Kidney capillary endothelial cell (primary cell): Measurements from ENCODE around the gene MED23.

ENCODE experiments used
- DNase-seq: peaks from one replicate; pipeline ENCODE4 v3.0.0-alpha.2; 2018; ENCODE audit warnings: low spot score

Gene MED23

DNA sequence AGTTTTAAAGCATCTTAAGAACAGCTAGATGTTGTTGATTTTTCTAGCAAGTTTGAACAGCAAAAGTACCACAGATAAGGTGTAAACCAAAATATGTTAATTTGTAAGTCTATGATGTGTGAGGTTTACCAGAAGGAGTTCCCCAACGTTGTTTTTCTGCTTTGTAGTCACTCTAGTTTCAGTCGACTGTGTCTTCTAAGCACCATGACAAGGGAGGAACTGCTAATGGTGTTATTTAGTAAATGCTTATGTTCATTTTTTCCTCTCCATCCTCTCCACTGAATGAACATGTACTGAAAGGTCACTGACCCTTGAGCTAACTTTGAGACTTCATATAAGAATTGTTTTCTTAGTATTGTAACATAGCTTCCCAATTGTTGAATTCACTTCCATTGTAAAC is 12.1 kb upstream of the MED23 start:
- DNase-seq: no peak

DNA sequence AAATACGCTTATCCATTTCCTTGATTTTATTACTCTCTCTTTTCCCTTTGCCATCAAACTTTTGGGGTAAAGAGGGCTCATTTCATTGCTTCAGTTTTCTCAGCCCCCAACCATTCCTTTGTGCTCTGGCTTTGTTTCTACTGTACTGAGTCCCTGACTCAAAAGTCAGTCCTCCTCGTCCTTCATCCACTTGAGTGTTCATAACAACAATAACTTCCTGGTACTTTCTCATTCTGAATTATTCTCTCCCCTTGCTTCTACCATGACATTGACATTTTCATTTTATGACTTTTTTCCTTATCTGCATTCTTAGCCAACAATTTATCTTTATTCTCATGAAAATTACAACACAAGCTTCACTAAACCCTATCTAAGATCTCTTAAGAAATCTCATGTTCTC is 10.0 kb upstream of the MED23 start:
- no peak for DNase-seq

DNA sequence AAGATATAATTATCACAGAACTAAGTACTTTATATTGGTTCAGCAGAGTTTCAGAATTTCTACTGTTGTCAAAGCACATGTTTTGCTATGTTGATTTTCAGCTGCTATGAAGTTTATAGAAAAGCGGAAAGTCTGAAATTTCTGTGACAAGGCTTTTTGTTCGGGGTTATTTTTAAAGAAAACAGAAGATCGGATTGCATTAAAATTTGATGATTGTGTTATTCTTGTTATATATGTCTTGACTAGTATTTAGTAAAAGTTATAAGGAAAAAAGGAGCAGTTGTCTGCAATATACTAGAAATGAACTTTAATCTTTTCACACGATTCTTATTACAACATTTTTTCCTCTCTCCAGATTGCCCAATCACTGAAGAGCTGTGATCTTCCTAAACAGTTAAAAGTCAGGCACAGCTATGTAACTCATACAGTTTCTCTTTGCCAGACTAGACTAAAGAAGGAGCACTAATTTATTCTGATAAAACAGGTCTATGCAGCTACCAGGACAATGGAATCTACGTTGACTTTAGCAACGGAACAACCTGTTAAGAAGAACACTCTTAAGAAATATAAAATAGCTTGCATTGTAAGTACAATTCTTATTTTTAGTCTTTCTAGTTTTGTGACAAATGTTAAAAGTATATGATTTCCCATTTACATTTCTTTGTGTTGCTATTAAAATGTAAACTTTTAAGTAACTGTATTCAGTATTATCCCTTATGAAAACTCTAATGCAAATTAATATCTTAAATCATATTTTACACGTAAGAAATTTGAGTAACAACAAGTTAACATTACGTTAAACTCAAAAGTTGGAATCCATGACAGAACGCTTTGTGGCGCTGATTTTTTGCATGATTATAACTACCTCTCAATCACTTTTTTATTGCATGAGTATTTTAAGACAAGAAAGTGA is 9.1 kb upstream of the MED23 start, which contains the start of gene ENPP3:
Gene ENPP3, plus strand, starts transcription at position 423 of the 913 bp plus-strand sequence. Its CDS starts 83 bp downstream, at position 506.
- DNase-seq: no peak

DNA sequence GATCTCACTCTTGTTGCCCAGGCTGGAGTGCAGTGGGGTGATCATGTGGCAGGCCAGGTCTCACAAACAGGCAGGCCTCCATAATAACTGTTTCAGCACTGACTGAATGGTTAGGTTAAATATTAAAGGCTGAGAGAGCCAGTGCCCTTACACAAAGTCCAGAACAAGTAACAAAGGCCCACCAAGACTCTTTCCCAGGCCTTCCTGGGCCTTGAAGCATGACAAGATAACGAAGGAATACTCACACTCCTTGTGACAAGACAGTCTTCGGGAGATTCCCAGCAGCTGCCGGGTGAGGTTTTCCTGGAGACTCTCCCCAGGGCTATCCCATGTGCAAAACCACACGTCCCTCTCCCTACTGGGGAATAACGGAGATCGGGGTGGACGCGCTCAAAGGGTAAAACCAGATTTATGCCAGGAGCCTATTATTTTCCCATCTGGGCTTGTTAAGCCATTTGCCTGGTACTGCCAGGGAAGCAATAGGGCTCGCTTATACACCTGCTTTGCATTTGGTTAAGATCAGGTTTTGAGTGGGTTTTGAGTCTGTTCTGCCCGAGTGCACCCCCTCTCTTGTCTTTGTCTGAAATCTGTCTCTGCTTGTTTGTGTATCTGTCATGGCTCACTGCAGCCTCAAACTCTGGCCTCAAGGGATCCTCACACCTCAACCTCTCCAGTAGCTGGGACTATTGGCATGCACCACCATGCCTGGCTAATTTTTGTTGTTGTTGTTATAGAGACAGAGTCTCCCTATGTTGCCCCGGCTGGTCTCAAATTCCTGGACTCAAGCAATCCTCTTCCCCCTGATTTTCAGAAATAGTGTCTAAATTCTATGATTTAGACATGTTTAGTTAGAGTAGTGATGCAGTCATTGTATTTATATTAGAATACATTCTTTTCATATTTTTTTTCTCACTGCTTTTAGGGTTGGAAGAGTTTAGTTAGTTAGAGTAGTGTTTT is 7.6 kb upstream of the MED23 start:
- no peak for DNase-seq

DNA sequence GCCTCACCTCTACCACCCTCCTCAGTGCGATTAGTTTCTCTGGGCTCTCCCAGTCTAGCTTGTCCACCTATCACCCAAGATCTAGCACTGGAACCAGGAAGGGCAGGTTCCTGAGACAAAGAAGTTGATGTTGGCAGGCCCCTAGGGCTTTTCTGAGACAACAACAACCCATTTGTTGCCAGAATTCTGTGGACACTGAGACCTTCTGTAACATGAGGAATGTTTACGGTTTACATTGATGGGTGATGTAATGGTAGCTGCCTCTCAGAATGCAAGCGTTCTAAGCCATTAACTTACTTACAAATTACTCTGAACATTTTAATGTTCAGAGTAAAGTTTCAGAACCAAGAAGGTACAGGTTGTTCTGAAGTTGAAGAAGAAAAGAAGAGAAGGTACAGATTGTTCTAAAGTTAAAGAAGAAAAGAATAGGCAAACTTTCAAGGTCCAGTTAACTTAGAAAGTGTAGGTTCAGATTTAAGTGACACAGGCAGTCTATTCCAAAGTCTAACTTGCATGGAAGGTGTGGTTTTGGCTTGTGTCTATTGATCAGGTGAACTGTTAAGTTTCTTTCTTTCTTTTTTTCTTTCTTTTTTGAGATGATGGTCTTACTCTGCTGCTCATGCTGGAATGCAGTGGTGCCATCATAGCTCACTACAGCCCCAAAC is 3.7 kb upstream of the MED23 start:
- no peak for DNase-seq

DNA sequence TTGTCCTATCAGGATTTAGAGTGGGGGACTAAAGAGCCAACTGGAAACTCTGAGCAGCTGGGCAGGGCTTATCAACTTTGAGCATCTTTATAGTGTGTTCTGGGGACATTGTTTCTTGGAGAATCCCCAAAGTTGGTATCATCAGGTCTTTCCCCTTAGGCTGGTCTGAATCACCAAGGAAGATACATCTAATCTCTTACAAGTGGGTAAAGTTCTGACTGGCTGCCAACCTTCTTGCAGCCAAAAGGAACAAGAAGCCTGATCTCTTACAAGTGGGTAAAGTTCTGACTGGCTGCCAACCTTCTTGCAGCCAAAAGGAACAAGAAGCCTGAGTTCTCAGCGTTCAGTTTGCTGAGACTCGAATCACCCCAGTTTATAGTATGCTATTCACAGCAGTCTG is 1.6 kb upstream of the MED23 start:
- no peak for DNase-seq

DNA sequence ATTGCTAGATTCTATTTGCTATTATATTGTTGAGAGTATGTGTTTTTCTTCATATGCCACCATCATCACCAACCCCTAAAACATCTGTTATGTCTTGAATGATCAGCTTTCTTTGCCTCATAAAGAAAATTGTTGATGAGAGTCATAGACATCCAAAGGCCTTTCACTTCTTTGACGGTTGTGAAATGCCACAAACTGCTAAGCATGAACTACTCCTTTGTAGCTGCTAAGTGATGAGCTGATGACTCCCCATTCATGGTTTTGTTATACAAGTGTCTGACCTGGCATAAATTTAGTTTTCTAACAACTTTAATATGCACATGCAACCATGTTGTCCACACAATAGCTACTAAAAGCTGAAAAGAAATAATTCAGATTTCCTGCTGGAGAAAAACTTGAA is 684 bp upstream of the MED23 start:
- DNase-seq: no peak

DNA sequence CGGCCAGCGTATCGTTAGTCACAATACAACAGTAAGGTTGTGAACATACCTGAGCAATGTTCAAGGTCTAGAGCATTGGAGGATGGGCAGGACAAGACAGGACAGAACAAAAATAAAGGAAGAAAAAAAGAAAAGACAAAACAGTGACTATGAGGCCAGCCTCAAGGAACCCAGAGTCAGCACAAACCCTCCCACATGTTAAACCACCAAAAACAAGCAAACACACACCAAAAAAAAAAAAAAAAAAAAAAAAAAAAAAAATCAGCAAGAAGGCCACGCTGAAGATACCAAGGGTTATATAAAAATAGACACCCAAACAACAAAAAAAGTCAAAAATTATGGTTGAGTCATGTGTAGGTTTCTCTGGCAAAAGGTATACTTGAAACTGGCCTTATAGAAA is 12.8 kb downstream of the MED23 start:
- no peak for DNase-seq

DNA sequence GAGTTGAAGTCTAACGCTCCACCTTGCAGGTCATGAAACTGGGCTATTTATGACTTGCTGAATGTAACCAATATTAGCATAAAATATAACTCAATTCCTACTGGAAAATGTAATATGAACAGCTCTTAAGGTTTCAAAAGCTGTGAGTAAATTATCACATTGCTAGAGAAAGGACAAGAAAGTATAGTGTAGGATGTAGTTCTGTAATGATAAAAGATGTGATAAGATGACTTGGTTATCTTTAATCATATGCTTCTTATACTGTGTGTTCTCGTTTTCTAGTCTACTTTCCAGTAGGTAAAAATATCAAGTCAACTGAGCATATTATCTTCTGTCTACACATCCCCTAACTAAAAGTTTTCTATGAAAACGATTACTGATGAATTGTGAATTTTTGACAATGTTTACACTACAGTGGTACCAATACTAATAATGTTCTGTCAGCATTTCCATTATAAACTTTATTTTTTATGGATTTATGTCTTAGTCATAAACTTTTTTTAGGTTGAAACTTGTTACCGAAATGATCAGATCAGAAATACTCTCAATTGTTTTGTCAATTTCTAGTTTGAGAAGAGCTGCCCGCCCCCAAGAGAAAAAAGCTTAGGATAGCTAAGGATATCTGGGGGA is 14.6 kb downstream of the MED23 start:
- no peak for DNase-seq

DNA sequence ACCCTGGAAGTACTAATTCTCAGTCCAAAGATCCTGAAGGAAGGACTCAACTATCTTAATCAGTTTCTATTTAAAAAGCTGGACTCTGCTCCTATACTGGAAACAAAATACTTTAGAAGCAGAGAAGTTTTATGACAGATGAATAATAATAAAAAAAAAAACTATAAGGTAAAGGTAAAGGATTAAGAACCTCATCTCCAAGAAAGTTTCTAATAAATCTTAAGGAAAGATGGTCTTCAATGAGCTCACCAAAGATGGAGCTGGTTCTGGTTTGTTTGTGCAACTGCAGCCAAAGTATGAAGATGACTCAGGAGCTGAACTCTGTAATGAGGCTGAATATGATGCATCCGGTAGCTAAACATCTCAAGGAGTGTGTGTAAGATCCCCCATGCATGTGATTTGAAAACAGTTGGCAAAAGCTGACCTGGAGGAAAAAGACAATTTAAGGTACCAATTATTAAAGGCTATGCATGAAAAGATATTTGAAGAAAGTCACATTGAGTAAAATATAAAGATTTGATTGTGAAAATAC is 25.2 kb downstream of the MED23 start:
- no peak for DNase-seq

DNA sequence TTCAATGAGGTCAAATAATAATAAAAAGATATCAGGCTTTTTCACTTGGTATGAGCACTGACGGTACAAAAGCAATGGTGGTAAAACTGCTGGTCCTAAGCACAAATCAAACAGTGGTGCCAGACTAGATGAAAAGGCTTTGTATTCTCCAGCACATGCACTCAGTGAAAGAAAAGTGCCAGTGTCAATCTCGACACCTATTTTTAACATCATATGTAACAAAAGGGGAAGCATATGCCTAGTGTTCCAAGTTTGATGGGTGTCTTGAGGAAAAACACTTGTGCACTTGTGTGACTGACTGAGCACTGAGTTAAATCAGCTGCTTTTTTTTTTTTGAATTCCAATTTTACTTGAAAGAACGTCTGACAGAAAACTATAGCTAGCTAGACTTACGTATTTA is 27.3 kb downstream of the MED23 start:
- DNase-seq: no peak

DNA sequence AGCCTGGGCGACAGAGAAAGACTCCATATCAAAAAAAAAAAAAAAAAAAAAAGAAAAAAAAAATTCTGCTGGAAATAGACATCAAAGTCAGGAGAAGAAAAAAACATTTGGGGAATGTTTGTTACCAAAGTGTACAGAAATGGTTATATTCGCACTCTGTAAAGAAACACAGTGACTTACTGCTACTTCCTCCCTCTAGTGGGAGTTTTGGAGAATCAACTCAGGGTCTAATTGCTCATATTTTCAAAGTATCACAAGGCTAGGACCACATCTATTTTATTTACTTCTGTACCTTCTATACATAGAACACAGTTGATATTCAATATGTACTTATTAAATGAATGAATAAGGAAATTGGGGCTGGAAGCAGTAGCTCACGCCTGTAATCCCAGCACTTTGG is 30.6 kb downstream of the MED23 start:
- no peak for DNase-seq

DNA sequence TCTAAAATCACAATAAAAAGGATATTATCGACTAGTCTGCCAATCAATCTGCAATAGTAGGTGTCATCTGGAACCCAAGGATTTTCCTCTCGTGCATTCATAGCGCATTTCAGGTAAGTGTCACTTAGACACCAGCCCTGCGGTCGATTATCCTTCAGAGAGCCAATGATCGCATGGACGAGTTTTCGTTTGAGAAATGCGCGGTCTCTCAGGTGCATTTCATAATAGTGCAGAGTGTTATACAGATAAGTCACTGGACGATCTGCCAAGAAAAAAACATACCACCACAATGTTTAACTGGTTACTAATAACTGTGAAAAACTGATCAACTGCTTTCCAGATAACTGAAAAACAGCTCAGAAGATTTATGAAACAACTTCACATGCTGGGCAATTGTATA is 34.0 kb downstream of the MED23 start:
- DNase-seq: no peak

DNA sequence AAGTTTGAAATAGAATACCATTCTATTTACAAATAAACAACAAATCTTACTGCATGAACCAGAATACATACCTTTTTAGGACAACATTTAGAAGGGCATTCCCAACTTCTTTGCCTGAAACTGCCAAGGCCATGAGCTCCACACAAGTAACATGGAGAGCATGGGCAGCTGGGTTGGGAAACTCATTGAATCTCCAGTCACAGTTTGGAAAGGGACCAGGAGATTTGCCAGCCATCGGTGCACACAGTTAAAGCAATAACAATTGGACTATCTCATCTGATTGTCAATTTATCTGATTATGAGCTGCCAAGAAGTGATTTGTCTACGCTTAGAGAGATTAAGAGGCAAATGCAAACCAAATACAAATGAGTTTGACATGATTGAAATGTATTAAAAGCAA is 35.1 kb downstream of the MED23 start:
- no peak for DNase-seq

DNA sequence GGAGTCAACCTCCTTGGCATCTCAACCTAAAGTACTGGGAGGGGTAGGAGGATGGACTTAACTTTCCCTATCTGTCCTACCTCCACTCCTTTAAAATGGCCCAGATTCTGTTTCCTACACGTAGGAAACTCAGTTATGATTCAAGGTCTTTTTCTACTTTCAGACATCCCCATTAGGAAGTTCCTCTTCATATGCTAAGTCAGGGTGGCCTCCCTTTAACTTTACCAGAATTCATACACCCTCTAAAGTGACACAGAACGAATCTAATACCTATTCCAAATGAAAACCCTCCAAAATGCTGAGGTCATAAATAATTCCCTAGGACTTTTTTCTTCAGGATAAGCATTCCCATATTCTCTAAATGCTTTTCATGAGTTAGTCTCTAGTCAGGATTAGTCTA is 39.4 kb downstream of the MED23 start:
- no peak for DNase-seq

DNA sequence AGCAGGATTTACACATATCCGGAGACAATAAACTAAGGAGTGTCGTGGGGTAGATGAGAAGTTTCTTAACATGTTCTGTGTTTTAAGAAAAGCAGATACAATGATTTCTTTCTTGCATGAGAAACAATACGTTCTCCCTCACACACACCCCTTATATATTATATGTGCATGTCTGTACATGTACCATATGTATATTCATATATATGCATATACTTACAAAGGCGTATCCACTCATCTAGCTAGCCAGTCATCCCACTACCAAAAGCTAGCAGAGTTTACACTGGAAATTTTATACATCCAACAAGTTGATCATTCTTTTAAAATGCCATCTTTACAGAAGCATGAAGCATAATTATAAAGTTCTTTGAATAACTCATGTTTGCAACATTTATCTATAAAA is 40.1 kb downstream of the MED23 start:
- no peak for DNase-seq

DNA sequence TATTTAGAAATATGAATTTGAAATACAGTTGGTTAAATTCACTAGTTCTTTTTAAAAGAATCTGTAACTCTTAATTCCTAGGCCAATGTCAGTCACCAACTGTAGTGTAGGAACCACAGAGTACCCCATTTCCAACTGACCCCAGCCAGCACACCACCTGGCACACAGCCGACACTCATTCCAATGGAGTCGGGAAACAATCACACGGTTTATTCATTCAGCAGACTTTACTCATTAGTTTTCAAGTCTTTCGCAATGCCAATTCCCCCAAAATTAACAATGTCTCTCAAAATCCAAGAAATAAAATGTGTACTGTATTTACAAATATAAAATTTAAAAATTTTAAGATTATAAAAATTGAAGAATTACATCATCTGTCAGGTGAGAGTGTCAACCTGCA is 41.5 kb downstream of the MED23 start:
- DNase-seq: no peak

DNA sequence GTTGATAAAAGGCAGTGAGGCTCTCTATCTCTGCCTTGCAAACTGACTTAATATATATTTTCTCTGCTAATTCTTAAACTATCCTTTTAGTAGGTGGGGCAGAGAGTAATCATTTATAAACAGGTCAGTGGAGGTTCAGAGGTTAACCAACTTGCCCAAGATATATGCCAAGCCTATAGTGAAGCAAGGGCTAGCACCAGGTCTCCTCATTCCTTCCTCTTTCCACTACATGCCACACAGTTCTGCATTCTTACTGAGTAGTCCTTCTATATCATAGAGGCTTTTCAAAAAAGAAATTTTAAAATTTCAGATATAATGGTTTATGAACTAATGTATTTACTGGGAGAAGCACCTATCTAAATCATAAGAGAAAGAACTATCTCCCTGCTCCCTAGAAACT is 46.5 kb downstream of the MED23 start:
- no peak for DNase-seq

DNA sequence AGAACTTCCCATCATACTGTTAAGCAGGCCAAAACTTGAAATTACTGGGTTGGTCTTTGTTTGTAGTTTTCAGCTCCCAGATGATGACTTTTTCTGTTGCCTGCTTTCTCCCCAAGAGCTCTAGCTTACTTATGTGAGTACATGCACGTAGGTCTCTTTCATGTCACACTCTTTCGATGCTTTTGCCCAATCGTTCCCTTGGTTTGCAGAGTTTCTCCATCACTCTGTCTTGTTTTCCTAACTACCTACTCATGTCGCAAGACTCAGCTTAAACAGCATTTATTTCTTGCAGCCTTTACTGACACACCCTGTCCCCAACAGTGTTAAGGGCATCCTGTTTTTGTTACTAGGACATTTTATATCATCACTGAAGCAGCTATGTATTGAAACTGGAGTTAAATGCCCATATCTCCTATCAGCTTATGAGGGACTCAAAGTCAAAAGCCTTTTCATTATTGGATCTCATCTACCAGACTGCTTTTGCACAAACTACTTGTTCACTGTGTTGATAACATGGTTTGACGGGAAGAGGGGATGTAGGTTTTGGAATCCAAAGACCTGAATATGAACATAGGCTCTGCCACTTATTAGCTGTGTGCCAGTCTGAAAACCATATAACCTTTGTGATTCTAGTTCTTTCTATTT is 52.1 kb downstream of the MED23 start:
- DNase-seq: no peak

DNA sequence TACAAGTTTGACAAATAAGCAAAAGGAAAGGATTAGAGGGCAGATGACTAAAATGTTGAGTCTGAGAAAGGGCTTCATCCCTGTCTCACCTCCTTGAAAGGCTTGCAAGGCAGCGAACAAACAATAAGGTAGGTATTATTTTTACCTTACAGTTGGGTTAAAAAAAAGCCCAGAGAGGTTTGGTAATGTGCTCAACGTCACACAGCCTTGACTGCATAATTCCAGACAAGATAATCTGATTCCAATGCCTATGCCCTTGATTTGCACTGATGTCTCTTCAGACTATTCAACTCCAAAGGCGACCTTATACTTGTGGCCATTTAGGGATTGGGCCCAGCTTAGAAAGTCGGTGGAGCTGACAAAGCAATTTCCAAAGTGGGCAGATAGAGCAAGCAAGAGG is 53.4 kb downstream of the MED23 start:
- no peak for DNase-seq

DNA sequence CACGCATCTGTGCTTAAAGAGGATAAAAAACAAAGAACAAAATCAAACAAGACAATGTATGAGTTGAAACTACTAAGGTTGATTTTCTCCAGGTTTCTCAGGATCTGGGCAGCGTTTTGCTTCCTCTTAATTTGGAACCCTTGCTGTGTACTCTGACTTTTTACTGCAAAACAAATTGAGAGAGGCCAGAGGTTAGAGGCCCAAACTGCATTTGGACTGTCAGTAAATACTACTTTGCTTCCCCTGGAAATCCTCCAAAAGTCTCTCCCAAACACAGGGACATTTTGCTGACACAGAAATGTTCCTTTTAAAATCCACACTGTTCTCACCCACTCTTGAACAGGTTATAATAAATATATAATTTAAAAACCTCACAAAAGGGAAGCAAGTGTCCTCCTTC is 53.9 kb downstream of the MED23 start:
- DNase-seq: no peak
